Dermis blood vessel endothelial cell (primary cell): ENCODE data around the gene MUC2. TPM values are rescaled to one million over a fixed set of nuclear protein-coding genes. Genes with fewer than 3 reads are reported as not detected.

Experiments
- DNase-seq: peaks from one replicate; pipeline ENCODE4 v3.0.0; 2010
- total RNA-seq: library from RNA; depleted of rRNA; stranded (reverse); fragments of >200 nt; gene quantifications from 2 replicates; pipeline ENCODE4 v1.2.3, GENCODE V29; 2014

Gene MUC2
- total RNA-seq, 1 donor from 2014 or later: not detected

GRCh38 chr11:1122664-1123002 lies 48.0 kb downstream of the MUC2 start:
- no peak for DNase-seq

DNA sequence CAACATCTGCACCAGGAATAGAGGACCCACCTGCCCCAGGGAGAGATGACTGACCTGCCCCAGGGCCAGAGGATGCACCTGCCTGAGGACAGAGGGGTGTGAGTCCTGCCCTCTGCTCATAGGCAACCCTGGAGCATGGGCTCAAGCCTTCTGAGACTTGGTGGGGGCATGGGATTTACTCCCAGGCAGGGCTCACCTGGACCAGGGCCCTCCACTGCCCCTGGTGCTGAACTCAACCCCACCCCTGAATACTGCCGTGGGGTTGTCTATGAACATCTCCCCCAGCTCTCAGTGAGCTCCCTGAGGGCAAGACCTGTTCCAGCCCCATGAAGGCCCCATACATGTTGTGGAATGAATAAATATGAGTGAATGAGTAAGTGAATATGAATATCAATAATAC lies 49.3 kb downstream of the MUC2 start:
- no peak for DNase-seq

Other genes starting within 250 kb of the MUC2 start
- gene CRACR2B, start 247.0 kb upstream of the MUC2 start, total RNA-seq: 27.5 and 29.8 TPM in 2 replicates
- gene CD151, start 241.9 kb upstream of the MUC2 start, total RNA-seq: 700 and 712 TPM in 2 replicates
- 81.9 and 193 TPM in 2 replicates for gene POLR2L, start 232.3 kb upstream of the MUC2 start, total RNA-seq
- gene TSPAN4, start 232.0 kb upstream of the MUC2 start, total RNA-seq: 167 and 179 TPM in 2 replicates
- 38.1 and 56.4 TPM in 2 replicates for gene CHID1, start 164.1 kb upstream of the MUC2 start, total RNA-seq
- gene AP2A2, start 149.0 kb upstream of the MUC2 start, total RNA-seq: 51.1 and 57.9 TPM in 2 replicates
- gene MUC6, start 38.2 kb upstream of the MUC2 start, total RNA-seq: not detected in 2 replicates
- gene MUC5AC, start 83.1 kb downstream of the MUC2 start, total RNA-seq: not detected in 2 replicates
- not detected in 2 replicates for gene MUC5B, start 148.2 kb downstream of the MUC2 start, total RNA-seq
- gene TOLLIP, start 234.8 kb downstream of the MUC2 start, total RNA-seq: 24.8 and 40.6 TPM in 2 replicates